H4 (cell line): Measurements from ENCODE around the gene CASQ1. TPM values are rescaled to one million over a fixed set of nuclear protein-coding genes. Genes with fewer than 3 reads are reported as not detected.

Source experiments
- DNase-seq: peaks from one replicate; pipeline ENCODE4 v3.0.0-alpha.2; 2015; ENCODE audit warnings: low spot score
- total RNA-seq: library from RNA; depleted of rRNA; stranded (reverse); fragments of >200 nt; shearing (Covaris generic); gene quantifications from 2 replicates; pipeline ENCODE4 v1.2.3, GENCODE V29; 2014

Gene CASQ1
- total RNA-seq, 1 experiment from 2014 or later, result 0.41 TPM

GRCh38 chr1:160205242-160206035 lies 15.1 kb downstream of the CASQ1 start, which contains the start of gene PEA15:
PEA15 (plus strand) TSS chr1:160205384; CDS start chr1:160211545, 6,161 bp downstream.
- DNase-seq, result no peak

- peak; percentile 52 for DNase-seq
Measured at GRCh38 chr1:160206036-160206389, 15.6 kb downstream of the CASQ1 start.

DNA sequence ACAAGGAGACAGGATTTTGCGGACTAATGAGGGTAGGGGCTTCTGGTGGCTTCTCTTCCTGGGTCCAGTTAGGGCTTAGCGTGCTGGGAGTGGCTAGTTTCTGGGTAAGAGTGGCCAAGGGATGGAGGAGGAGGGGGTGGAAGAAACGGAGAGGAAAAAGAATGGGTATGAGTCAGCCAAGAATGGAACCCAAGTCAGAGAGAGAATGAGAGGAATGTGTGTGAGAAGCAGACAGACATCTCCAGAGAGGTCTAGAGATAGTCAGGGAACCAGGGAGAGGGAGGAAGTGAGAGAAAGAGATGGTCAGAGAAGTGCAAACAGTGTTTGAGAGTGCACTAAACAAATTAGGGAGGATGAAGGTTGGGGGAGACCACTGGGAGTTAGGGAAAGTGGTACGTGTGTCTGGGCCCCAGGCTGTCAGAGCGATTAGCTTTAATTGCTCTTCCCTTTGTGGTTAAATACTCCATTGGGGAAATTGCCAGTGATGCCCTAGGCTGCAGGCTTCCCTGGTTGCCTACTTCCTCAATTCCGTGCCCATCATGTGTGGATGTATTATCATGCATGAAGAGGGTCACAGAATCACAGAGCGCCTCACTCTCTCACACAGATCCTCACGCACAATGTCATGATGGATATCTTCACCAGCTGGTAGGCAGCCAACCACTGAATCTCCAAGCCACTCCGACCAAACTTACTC lies 16.2 kb downstream of the CASQ1 start:
- peak; percentile 60 for DNase-seq

- DNase-seq, result no peak
Measured at GRCh38 chr1:160207118-160207650, 16.8 kb downstream of the CASQ1 start.

GRCh38 chr1:160207771-160208556 lies 17.6 kb downstream of the CASQ1 start:
- DNase-seq, result no peak

DNA sequence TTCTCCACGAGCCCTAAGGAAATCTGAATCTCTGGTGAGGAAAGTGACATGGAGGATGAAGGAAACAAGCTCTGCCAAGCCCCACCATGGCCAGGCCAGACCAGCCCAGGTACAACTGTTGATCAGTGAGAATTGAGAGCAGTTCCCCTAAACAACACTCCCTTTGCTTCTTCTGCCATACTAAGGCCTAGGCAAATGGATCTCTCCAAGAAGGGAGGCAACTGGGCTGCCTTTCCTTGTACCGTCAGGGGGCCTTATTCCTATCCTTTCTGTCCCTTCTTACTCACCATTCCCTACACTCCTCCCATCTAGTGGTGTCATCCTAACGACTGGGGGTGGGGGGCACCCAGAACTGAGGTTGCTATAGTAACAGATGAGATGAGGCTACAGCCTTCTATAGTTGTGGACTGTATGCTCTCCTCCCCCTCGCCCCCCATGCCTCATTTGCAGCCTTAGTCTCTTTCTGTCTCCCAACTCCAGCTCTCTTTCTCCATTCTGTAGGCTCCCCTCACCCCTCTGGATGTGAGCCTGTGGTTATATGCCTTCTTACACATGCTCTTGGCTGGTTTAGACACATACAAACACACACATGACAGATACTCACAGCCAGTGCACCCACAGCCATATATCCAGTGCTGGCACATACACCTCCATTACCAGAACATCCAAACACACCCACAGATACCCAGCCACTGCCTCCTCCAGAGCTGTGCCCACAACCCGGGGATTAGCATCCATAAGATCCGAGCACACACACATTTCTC lies 18.4 kb downstream of the CASQ1 start:
- DNase-seq, result no peak

- no peak for DNase-seq
Measured at GRCh38 chr1:160209321-160210046, 19.1 kb downstream of the CASQ1 start.

- no peak for DNase-seq
Measured at GRCh38 chr1:160210561-160210960, 20.2 kb downstream of the CASQ1 start.

GRCh38 chr1:160211046-160211790 lies 20.8 kb downstream of the CASQ1 start:
- no peak for DNase-seq

GRCh38 chr1:160214481-160215140 lies 24.2 kb downstream of the CASQ1 start:
- no peak for DNase-seq

- no peak for DNase-seq
Measured at GRCh38 chr1:160216301-160216700, 25.9 kb downstream of the CASQ1 start.

GRCh38 chr1:160217481-160218051 lies 27.2 kb downstream of the CASQ1 start:
- DNase-seq, result no peak

DNA sequence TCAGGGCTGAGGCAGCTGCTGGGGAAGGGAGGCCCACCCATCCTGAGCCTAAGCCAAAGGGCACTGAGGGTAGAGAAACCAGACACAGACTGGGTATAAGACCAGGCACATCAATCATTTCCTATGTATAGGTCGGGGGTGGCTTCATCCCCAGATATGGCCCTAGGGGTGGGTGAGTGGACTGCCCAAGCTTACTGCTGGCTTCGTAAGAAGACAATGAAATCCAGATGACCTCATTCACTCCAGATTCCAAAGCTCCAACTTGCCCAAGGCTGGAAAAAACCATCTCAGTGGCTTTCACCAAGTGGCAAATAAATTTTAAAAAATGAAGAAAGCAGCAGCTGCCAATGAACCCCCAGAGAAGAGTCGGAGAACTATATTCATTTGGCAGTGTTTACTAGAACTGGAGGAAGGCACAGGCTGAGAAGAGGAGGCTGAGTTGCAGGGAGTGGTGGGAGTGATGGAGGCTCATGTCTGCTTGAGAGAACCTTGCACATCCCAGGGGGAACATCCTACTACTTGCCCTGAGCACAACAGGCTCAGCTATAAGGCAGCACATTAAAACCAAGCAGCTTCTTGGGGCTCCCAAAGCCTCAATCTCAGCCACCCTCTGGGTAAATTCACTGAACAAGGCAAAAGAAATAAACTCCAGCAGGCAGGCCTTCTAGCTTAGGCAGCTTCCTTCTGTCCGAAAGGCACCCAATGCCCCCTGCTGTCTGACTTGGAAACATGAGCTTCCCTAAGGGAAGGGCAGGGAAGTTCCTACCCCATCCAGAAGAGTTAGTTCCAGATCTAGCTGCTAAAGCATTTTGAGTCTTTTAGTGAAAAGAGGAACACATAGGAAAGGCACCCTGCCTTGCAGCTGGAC lies 28.9 kb downstream of the CASQ1 start:
- peak; percentile 48 for DNase-seq

GRCh38 chr1:160220301-160220700 lies 29.9 kb downstream of the CASQ1 start:
- DNase-seq, result no peak

DNA sequence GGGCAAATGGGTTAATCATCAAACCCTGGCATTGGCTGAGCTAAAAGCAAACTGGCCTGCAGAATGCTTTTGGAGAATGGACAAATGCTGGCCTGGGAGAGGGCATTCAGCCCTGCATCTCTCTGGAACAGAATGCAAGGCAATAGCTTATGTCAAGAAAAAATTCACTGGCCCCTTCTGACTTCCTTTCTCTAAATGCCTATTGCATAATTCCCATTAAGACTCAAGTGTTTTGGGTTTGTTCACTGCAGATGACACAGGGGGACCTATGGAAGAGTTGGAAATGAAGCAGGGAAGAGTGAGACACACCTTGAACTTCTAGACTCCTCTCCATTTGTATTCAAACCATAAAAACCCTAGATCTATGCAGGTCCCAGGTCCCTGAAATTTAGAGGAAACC lies 30.7 kb downstream of the CASQ1 start:
- no peak for DNase-seq

DNA sequence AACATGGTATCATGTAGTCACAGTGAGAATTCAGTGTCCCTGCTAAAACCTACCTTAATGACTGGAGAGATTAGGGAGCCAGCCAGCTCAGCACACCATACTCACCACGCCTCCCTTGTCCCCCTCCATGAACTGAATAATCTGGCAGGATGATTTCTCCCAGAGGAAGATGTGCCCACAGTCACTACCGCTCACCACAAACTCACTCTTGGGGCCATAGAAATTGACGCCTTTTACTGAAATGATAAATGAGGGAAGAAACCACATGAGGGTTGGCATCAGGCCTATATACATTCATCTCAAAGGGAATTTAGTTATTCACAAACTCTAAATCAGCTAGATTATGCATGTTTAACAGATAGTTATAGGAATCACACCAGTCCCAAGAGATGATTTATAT lies 32.2 kb downstream of the CASQ1 start:
- no peak for DNase-seq

DNA sequence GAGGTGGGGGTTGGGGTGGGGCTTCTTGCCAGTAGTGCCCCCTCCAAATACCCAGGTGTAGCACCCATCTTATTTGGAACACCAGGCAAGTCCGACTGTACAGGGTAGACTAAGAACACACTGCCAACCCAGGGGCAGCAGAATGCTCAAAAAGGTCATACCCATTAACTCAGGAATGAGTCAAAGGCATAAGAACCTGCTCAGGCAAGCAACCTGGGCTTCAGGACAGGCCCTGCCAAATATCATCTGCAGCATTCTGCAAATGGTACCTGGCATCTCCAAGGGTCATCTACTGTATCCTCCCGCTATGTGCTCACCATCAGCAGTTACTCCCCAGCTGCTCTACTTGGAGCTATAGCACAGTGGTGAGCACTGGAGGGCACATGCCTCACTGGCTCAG lies 34.2 kb downstream of the CASQ1 start:
- DNase-seq, result no peak

GRCh38 chr1:160225345-160225744 lies 35.0 kb downstream of the CASQ1 start:
- no peak for DNase-seq
